B cell (primary cell): ENCODE results near the gene KAZN.

ENCODE experiments used
- EZH2 ChIP-seq: IDR thresholded peaks from 2 replicates; pipeline ENCODE4 v1.6.1; 2012; ENCODE audit warnings: borderline replicate concordance, low read depth, mild to moderate bottlenecking, moderate library complexity, low read length; ENCODE audit not compliant: insufficient read depth, poor library complexity, severe bottlenecking
- TF ChIP-seq, protein P1 (sequence below): fragments of 200-600 bp; IDR thresholded peaks from one replicate; pipeline ENCODE4 v1.8.0; 2022; ENCODE audit warnings: antibody characterized with exemption, mild to moderate bottlenecking

DNA sequence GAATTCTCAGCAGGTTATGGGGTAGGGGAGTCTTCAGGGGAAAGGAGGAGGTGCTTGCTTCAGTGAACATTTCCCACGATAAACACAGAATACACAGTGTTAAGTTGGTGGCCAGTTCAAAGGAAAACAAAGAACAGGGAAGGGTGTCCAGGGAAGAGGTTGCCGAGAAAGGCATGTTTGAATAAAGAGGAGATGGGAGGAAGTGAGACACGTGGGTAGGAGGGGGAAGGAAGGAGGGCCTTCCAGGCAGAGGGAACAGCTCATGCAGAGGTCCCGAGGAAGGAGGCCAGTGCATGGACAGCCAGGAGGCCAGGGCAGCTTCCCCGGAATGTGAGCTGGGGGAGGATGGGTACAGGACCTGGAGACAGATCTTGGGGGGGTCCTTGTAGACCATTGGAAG lies 424.7 kb downstream of the KAZN start:
- TF ChIP-seq, protein P1, sequence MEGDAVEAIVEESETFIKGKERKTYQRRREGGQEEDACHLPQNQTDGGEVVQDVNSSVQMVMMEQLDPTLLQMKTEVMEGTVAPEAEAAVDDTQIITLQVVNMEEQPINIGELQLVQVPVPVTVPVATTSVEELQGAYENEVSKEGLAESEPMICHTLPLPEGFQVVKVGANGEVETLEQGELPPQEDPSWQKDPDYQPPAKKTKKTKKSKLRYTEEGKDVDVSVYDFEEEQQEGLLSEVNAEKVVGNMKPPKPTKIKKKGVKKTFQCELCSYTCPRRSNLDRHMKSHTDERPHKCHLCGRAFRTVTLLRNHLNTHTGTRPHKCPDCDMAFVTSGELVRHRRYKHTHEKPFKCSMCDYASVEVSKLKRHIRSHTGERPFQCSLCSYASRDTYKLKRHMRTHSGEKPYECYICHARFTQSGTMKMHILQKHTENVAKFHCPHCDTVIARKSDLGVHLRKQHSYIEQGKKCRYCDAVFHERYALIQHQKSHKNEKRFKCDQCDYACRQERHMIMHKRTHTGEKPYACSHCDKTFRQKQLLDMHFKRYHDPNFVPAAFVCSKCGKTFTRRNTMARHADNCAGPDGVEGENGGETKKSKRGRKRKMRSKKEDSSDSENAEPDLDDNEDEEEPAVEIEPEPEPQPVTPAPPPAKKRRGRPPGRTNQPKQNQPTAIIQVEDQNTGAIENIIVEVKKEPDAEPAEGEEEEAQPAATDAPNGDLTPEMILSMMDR, result no peak
- TF ChIP-seq EZH2, result no peak
